B cell (primary cell): ENCODE data around the gene ASB18.

Experiments used
- CTCF ChIP-seq: fragments of 200-600 bp; IDR thresholded peaks from one replicate; pipeline ENCODE4 v1.8.0; 2022; ENCODE audit warnings: antibody characterized with exemption, mild to moderate bottlenecking
- EZH2 ChIP-seq: IDR thresholded peaks from 2 replicates; pipeline ENCODE4 v1.6.1; 2012; ENCODE audit warnings: borderline replicate concordance, low read depth, mild to moderate bottlenecking, moderate library complexity, low read length; ENCODE audit not compliant: insufficient read depth, poor library complexity, severe bottlenecking

- TF ChIP-seq CTCF: no peak
- no peak for TF ChIP-seq EZH2
These were observed 87.8 kb downstream of the ASB18 start for GRCh38 chr2:236176417-236176816.
